ENCODE results near the gene ECI1.

GRCh38 chr16:2287916-2288547 is 36.6 kb upstream of the ECI1 start:
- TF ChIP-seq POLR2A (IDR thresholded peaks at IDR 0.05) (no peak), CTCF (IDR thresholded peaks at IDR 0.05) (no peak)

All from tibial nerve (tissue), 3 donors.